SJSA1 (cell line): ENCODE data around the gene ACP5. TPM values are rescaled to one million over a fixed set of nuclear protein-coding genes. Genes with fewer than 3 reads are reported as not detected.
A peak's percentile ranks its signal among the peaks of the same experiment; 100 is the strongest.
"Not testable (repeated sequence)": the region's sequence is repeated elsewhere in the genome, so short reads cannot be mapped to it uniquely, and the experiment has no call there.

Experiments used
- DNase-seq, 2 experiments: peaks; one replicate each; pipeline ENCODE4 v3.0.0-alpha.2; 2015 to 2020; ENCODE audit warnings: low spot score in 2 of 2, low read depth in 1 of 2
- H3K27ac ChIP-seq: fragments of 250-450 bp; sonication (Bioruptor Pico); 2 replicates; pipeline ENCODE4 v1.5.1; 2020; ENCODE audit warnings: mild to moderate bottlenecking, moderate library complexity
- H3K27me3 ChIP-seq: fragments of 250-450 bp; sonication (Bioruptor Pico); replicated peaks from 2 replicates; pipeline ENCODE4 v1.5.1; 2020; ENCODE audit warnings: mild to moderate bottlenecking, moderate library complexity
- H3K36me3 ChIP-seq: fragments of 250-450 bp; sonication (Bioruptor Pico); 2 replicates; pipeline ENCODE4 v1.5.1; 2020; ENCODE audit warnings: mild to moderate bottlenecking
- H3K4me1 ChIP-seq: fragments of 250-450 bp; sonication (Bioruptor Pico); replicated peaks from 2 replicates; pipeline ENCODE4 v1.6.1; 2021; ENCODE audit warnings: mild to moderate bottlenecking
- H3K4me3 ChIP-seq: fragments of 250-450 bp; sonication (Bioruptor Pico); 2 replicates; pipeline ENCODE4 v1.5.1; 2020; ENCODE audit warnings: mild to moderate bottlenecking
- H3K9me3 ChIP-seq: fragments of 250-450 bp; sonication (Bioruptor Pico); replicated peaks from 2 replicates; pipeline ENCODE4 v1.5.1; 2020; ENCODE audit warnings: mild to moderate bottlenecking
- total RNA-seq: library from RNA; depleted of rRNA; stranded (reverse); fragments of >200 nt; shearing (Covaris generic); gene quantifications from 2 replicates; pipeline ENCODE4 v1.2.3, GENCODE V29; 2014; rRNA removed

The ACP5 gene
- not detected in 2 replicates for total RNA-seq

GRCh38 chr19:11577451-11578257 lies at the start of gene ACP5:
TSS of gene ACP5 (minus strand) at chr19:11577645. CDS start at chr19:11577317, 328 bp downstream.
- Histone ChIP-seq H3K9me3 (no peaks in the 10 kb centered on the region), H3K4me3 (no peak within 1 kb of the TSS)
- DNase-seq, result peak in 1 of 2 experiments; percentile 42

GRCh38 chr19:11626252-11626651 lies 48.8 kb upstream of the ACP5 start:
- no peak for DNase-seq
- H3K9me3 ChIP-seq, result peaks cover 3% of the 10 kb centered on the region

More at GRCh38 chr19:11577451-11578257, at the start of gene ACP5:
- H3K36me3 ChIP-seq, result no peaks in the 10 kb centered on the region
- H3K27ac ChIP-seq, result no peak within 1 kb of the TSS
- H3K27me3 ChIP-seq, result no peaks in the 10 kb centered on the region
- H3K4me1 ChIP-seq, result no peaks in the 10 kb centered on the region

GRCh38 chr19:11624069-11624463 lies 46.6 kb upstream of the ACP5 start:
- peaks cover 28% of the 10 kb centered on the region for H3K36me3 ChIP-seq
- peaks cover 15% of the 10 kb centered on the region for H3K27me3 ChIP-seq
- peaks cover 18% of the 10 kb centered on the region for H3K9me3 ChIP-seq
- H3K4me1 ChIP-seq, result no peaks in the 10 kb centered on the region
- DNase-seq, result no peak
- no peak overlapping the region for H3K4me3 ChIP-seq
- H3K27ac ChIP-seq, result no peak overlapping the region

More at GRCh38 chr19:11626252-11626651, 48.8 kb upstream of the ACP5 start:
- Histone ChIP-seq H3K27me3 (peaks cover 15% of the 10 kb centered on the region), H3K4me1 (no peaks in the 10 kb centered on the region), H3K36me3 (peaks cover 6% of the 10 kb centered on the region), H3K27ac (no peak overlapping the region), H3K4me3 (no peak overlapping the region)

- Histone ChIP-seq H3K27me3 (peaks cover 15% of the 10 kb centered on the region), H3K36me3 (peaks cover 44% of the 10 kb centered on the region), H3K9me3 (peaks cover 33% of the 10 kb centered on the region)
- not testable (repeated sequence) for H3K27ac ChIP-seq, H3K4me1 ChIP-seq, DNase-seq, H3K4me3 ChIP-seq
Observed at GRCh38 chr19:11622401-11622800, 45.0 kb upstream of the ACP5 start.

- Histone ChIP-seq H3K36me3 (peaks cover 63% of the 10 kb centered on the region), H3K4me1 (no peaks in the 10 kb centered on the region), H3K27ac (no peak overlapping the region), H3K9me3 (peaks cover 45% of the 10 kb centered on the region), H3K4me3 (no peak overlapping the region), H3K27me3 (peaks cover 15% of the 10 kb centered on the region)
- DNase-seq, result no peak
Observed at GRCh38 chr19:11620553-11620952, 43.1 kb upstream of the ACP5 start.

- H3K4me1 ChIP-seq, result no peaks in the 10 kb centered on the region
- H3K9me3 ChIP-seq, result peaks cover 52% of the 10 kb centered on the region
- peaks cover 79% of the 10 kb centered on the region for H3K36me3 ChIP-seq
- H3K4me3 ChIP-seq, result no peak overlapping the region
- H3K27me3 ChIP-seq, result no peaks in the 10 kb centered on the region
- DNase-seq, result no peak
- no peak overlapping the region for H3K27ac ChIP-seq
Observed at GRCh38 chr19:11617180-11618062, 40.0 kb upstream of the ACP5 start.

- H3K4me3 ChIP-seq, result no peak overlapping the region
- peaks cover 27% of the 10 kb centered on the region for H3K9me3 ChIP-seq
- H3K27me3 ChIP-seq, result no peaks in the 10 kb centered on the region
- H3K36me3 ChIP-seq, result peaks cover 46% of the 10 kb centered on the region
- no peak for DNase-seq
- no peaks in the 10 kb centered on the region for H3K4me1 ChIP-seq
- no peak overlapping the region for H3K27ac ChIP-seq
Observed at GRCh38 chr19:11612816-11613511, 35.5 kb upstream of the ACP5 start.

GRCh38 chr19:11611730-11612129 lies 34.3 kb upstream of the ACP5 start:
- DNase-seq, result no peak
- peaks cover 46% of the 10 kb centered on the region for H3K36me3 ChIP-seq
- no peaks in the 10 kb centered on the region for H3K27me3 ChIP-seq
- peaks cover 15% of the 10 kb centered on the region for H3K9me3 ChIP-seq
- H3K27ac ChIP-seq, result no peak overlapping the region
- no peaks in the 10 kb centered on the region for H3K4me1 ChIP-seq
- H3K4me3 ChIP-seq, result no peak overlapping the region

- H3K4me3 ChIP-seq, result no peak overlapping the region
- peaks cover 20% of the 10 kb centered on the region for H3K9me3 ChIP-seq
- no peak overlapping the region for H3K27ac ChIP-seq
- DNase-seq, result no peak
- H3K36me3 ChIP-seq, result peaks cover 60% of the 10 kb centered on the region
- H3K4me1 ChIP-seq, result no peaks in the 10 kb centered on the region
- no peaks in the 10 kb centered on the region for H3K27me3 ChIP-seq
Observed at GRCh38 chr19:11606484-11606883, 29.0 kb upstream of the ACP5 start.

GRCh38 chr19:11599704-11600103 lies 22.3 kb upstream of the ACP5 start:
- peaks cover 54% of the 10 kb centered on the region for H3K36me3 ChIP-seq
- not testable (repeated sequence) for H3K27me3 ChIP-seq, DNase-seq, H3K4me1 ChIP-seq, H3K4me3 ChIP-seq, H3K27ac ChIP-seq
- H3K9me3 ChIP-seq, result peaks cover 13% of the 10 kb centered on the region

GRCh38 chr19:11598746-11599145 lies 21.3 kb upstream of the ACP5 start:
- H3K4me3 ChIP-seq, result no peak overlapping the region; the same call in 1 of the 2 replicates
- DNase-seq, result no peak
- H3K27ac ChIP-seq, result no peak overlapping the region
- peaks cover 45% of the 10 kb centered on the region for H3K36me3 ChIP-seq
- peaks cover 4% of the 10 kb centered on the region for H3K4me1 ChIP-seq
- peaks cover 5% of the 10 kb centered on the region; the same call in 1 of the 2 replicates for H3K9me3 ChIP-seq
- H3K27me3 ChIP-seq, result no peaks in the 10 kb centered on the region

GRCh38 chr19:11598103-11598483 lies 20.6 kb upstream of the ACP5 start:
- peaks cover 44% of the 10 kb centered on the region for H3K36me3 ChIP-seq

More at GRCh38 chr19:11598103-11598483, 20.6 kb upstream of the ACP5 start:
- Histone ChIP-seq H3K27ac (peak overlapping the region; percentile 92; the same call in 1 of the 2 replicates), H3K4me3 (peak overlapping the region; percentile 90), H3K27me3 (no peaks in the 10 kb centered on the region), H3K4me1 (peaks cover 4% of the 10 kb centered on the region), H3K9me3 (0 out of 2 replicates have a peak, but pooled peaks cover 5% of the 10 kb centered on the region)
- no peak for DNase-seq
